Measurements from ENCODE around the gene KRT6A.

DNA sequence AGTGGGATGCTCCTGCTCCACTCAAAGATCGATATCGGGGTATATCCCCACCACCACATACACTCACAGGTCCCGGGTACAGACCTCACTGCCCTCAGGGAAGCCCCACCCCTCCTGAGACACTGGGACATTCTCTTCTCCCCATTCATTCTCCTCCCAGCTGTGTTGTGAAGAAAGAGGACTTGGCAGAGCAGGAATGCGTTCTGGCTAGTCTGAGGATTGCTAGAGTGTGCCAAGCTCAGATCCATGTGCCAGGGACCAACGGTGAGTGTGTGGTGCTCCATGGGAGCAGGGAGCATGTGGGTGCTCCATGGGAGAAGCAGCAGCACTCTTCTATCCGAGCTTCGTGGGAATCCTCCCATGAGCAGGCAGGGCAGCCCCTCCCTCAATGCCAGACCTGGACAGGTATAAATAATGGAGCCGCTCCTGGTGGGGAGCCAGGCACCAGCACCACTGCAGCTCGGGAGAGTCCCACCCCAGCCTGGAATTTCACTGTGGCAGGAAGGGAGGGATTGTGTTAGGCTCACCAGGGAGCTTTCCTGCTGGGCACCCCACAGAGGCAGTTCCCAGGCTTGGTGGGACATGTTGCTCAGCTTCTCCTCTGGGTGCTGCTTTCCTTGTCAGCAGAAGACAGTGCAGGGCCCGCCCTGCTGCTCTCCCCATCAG lies 29.4 kb upstream of the KRT6A start:
- TF ChIP-seq, protein P1, sequence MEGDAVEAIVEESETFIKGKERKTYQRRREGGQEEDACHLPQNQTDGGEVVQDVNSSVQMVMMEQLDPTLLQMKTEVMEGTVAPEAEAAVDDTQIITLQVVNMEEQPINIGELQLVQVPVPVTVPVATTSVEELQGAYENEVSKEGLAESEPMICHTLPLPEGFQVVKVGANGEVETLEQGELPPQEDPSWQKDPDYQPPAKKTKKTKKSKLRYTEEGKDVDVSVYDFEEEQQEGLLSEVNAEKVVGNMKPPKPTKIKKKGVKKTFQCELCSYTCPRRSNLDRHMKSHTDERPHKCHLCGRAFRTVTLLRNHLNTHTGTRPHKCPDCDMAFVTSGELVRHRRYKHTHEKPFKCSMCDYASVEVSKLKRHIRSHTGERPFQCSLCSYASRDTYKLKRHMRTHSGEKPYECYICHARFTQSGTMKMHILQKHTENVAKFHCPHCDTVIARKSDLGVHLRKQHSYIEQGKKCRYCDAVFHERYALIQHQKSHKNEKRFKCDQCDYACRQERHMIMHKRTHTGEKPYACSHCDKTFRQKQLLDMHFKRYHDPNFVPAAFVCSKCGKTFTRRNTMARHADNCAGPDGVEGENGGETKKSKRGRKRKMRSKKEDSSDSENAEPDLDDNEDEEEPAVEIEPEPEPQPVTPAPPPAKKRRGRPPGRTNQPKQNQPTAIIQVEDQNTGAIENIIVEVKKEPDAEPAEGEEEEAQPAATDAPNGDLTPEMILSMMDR (IDR thresholded peaks at IDR 0.05) = no peak
- no peak for TF ChIP-seq EZH2 (IDR thresholded peaks at IDR 0.05; ENCODE audit: borderline replicate concordance, insufficient read depth, low read depth, low read length, poor library complexity, severe bottlenecking)

Measured in B cell (primary cell).